Measurements from ENCODE around the gene SGK2.

SGK2 gene

GRCh38 chr20:43536817-43537440, 21.9 kb upstream of the SGK2 start:
- Histone ChIP-seq H3K27ac (peak overlapping the region; percentile 81), H3K9me3 (no peaks in the 10 kb centered on the region), H3K4me1 (ENCODE audit: control insufficient read depth in 1 of 2, insufficient read depth in 1 of 2, low read depth in 1 of 2, low read length in 1 of 2) (peaks cover 23 to 25% of the 10 kb centered on the region in 2 experiments), H3K27me3 (no peaks in the 10 kb centered on the region), H3K36me3 (peaks cover 15% of the 10 kb centered on the region), H3K4me3 (ENCODE audit: low read depth in 1 of 2, low read length in 1 of 2) (no peak overlapping the region)
- no peak for TF ChIP-seq CTCF (IDR thresholded peaks at IDR 0.05)

GRCh38 chr20:43537921-43538877, 20.6 kb upstream of the SGK2 start:
- Histone ChIP-seq H3K27ac (peak overlapping the region; percentile 81), H3K36me3 (peaks cover 15% of the 10 kb centered on the region), H3K4me3 (ENCODE audit: low read depth in 1 of 2, low read length in 1 of 2) (peak overlapping the region in 1 of 2 experiments; percentile 11), H3K9me3 (no peaks in the 10 kb centered on the region), H3K4me1 (ENCODE audit: control insufficient read depth in 1 of 2, insufficient read depth in 1 of 2, low read depth in 1 of 2, low read length in 1 of 2) (peaks cover 23 to 25% of the 10 kb centered on the region in 2 experiments), H3K27me3 (no peaks in the 10 kb centered on the region)
- TF ChIP-seq CTCF (IDR thresholded peaks at IDR 0.05), result peak; percentile 62

GRCh38 chr20:43538878-43539700, 19.7 kb upstream of the SGK2 start:
- no peak for TF ChIP-seq CTCF (IDR thresholded peaks at IDR 0.05)
- Histone ChIP-seq H3K4me1 (ENCODE audit: control insufficient read depth in 1 of 2, insufficient read depth in 1 of 2, low read depth in 1 of 2, low read length in 1 of 2) (peaks cover 23 to 25% of the 10 kb centered on the region in 2 experiments), H3K27me3 (no peaks in the 10 kb centered on the region), H3K27ac (no peak overlapping the region), H3K4me3 (ENCODE audit: low read depth in 1 of 2, low read length in 1 of 2) (no peak overlapping the region), H3K36me3 (peaks cover 15% of the 10 kb centered on the region), H3K9me3 (no peaks in the 10 kb centered on the region)

GRCh38 chr20:43539975-43540672, 18.7 kb upstream of the SGK2 start:
- peaks cover 23 to 25% of the 10 kb centered on the region in 2 experiments for H3K4me1 ChIP-seq (ENCODE audit: control insufficient read depth in 1 of 2, insufficient read depth in 1 of 2, low read depth in 1 of 2, low read length in 1 of 2)
- no peaks in the 10 kb centered on the region for H3K27me3 ChIP-seq
- TF ChIP-seq CTCF (IDR thresholded peaks at IDR 0.05), result no peak
- no peaks in the 10 kb centered on the region for H3K9me3 ChIP-seq
- H3K36me3 ChIP-seq, result peaks cover 12% of the 10 kb centered on the region
- no peak overlapping the region for H3K4me3 ChIP-seq (ENCODE audit: low read depth in 1 of 2, low read length in 1 of 2)
- H3K27ac ChIP-seq, result no peak overlapping the region

- no peak for TF ChIP-seq CTCF (IDR thresholded peaks at IDR 0.05)
- Histone ChIP-seq H3K36me3 (peaks cover 12% of the 10 kb centered on the region), H3K27ac (no peak overlapping the region), H3K27me3 (no peaks in the 10 kb centered on the region), H3K9me3 (no peaks in the 10 kb centered on the region), H3K4me3 (ENCODE audit: low read depth in 1 of 2, low read length in 1 of 2) (no peak overlapping the region), H3K4me1 (ENCODE audit: control insufficient read depth in 1 of 2, insufficient read depth in 1 of 2, low read depth in 1 of 2, low read length in 1 of 2) (peaks cover 23 to 25% of the 10 kb centered on the region in 2 experiments)
Measured at GRCh38 chr20:43540673-43541060, 18.2 kb upstream of the SGK2 start.

Data from neutrophil (primary cell).